ENCODE measurements around the gene CD82. TPM values are rescaled to one million over a fixed set of nuclear protein-coding genes. Genes with fewer than 3 reads are reported as not detected.

The CD82 gene
- polyA plus RNA-seq, 1 donor (not counting 4 experiments of a cell fraction or from before 2014, with no cell fraction given) = 118 TPM

GRCh38 chr11:44661311-44661717 is 95.9 kb downstream of the CD82 start:
- Histone ChIP-seq H3K27ac (ENCODE audit: control insufficient read depth, insufficient read depth, low read length) (no peak overlapping the region), H3K27me3 (ENCODE audit: control insufficient read depth, extremely low read depth, insufficient read depth, low read length) (peaks cover 20% of the 10 kb centered on the region), H3K9ac (ENCODE audit: control insufficient read depth, extremely low read depth, insufficient read depth, low read length) (no peak overlapping the region), H3K9me3 (ENCODE audit: control insufficient read depth, low read depth, low read length) (no peaks in the 10 kb centered on the region), H3K9me1 (ENCODE audit: control insufficient read depth, extremely low read depth, insufficient read depth, low read length) (no peaks in the 10 kb centered on the region), H4K20me1 (ENCODE audit: control insufficient read depth, extremely low read depth, insufficient read depth, low read length) (no peaks in the 10 kb centered on the region), H3K4me1 (ENCODE audit: control insufficient read depth, extremely low read depth, insufficient read depth, low read length) (no peaks in the 10 kb centered on the region), H3K36me3 (ENCODE audit: control insufficient read depth in 2 of 2, extremely low read depth in 1 of 2, insufficient read depth in 2 of 2, low read length in 2 of 2) (no peaks in the 10 kb centered on the region), H3K79me2 (ENCODE audit: control insufficient read depth, insufficient read depth, low read length) (no peaks in the 10 kb centered on the region), H2AFZ (ENCODE audit: control insufficient read depth, low read length) (no peak overlapping the region), H3K4me2 (ENCODE audit: control insufficient read depth, extremely low read depth, insufficient read depth, low read depth, low read length) (no peak overlapping the region), H3K4me3 (ENCODE audit: control insufficient read depth in 2 of 3, extremely low read depth in 1 of 3, insufficient read depth in 2 of 3, low read depth in 1 of 3, low read length in 3 of 3) (no peak overlapping the region)
- DNase-seq (ENCODE audit: low read depth, low spot score) (no peak), FAIRE-seq (no peak)
- no peak for TF ChIP-seq EZH2 (IDR thresholded peaks at IDR 0.05; ENCODE audit: low read length)
- no peak for TF ChIP-seq CTCF (optimal IDR thresholded peaks at IDR 0.05 in 1 of 3, IDR thresholded peaks at IDR 0.05 in 1 of 3, conservative IDR thresholded peaks at IDR 0.05 in 1 of 3; ENCODE audit: extremely low read depth in 1 of 3, insufficient read depth in 2 of 3, low read length in 3 of 3)
- dilution Hi-C loops (cut with MboI; ENCODE audit: extremely low pct_ligation_motif_present, low sequenced_read_pairs) = no loop called here

Small RNA genes within 50 kb of the gene (small RNA-seq; reads per million reads assigned to genes)
- gene AC104010.1 (ENCODE audit: insufficient read length in 3 of 3, low read depth in 3 of 3, low replicate concordance in 1 of 3) = 0 reads per million in 3 experiments

Other genes starting within 250 kb of the CD82 start
- gene TSPAN18, start 161.3 kb downstream of the CD82 start, polyA plus RNA-seq = not detected in 3 replicates